HG03460 (cell line): ENCODE data around the gene ABAT.

Source experiments
- ATAC-seq: cut with Tn5 transposase; IDR thresholded peaks from one replicate; pipeline ENCODE4 v1.9.1; 2021; ENCODE audit not compliant: unreplicated experiment

Gene ABAT

GRCh38 chr16:8714807-8715206, 40.4 kb downstream of the ABAT start:
- ATAC-seq, result no peak

- ATAC-seq, result no peak
These were observed 41.6 kb downstream of the ABAT start for GRCh38 chr16:8716052-8716451.

- ATAC-seq, result no peak
These were observed 42.2 kb downstream of the ABAT start for GRCh38 chr16:8716592-8716991.

- ATAC-seq, result no peak
These were observed 43.1 kb downstream of the ABAT start for GRCh38 chr16:8717469-8717868.

GRCh38 chr16:8717892-8718415, 43.5 kb downstream of the ABAT start:
- no peak for ATAC-seq

GRCh38 chr16:8718851-8719680, 44.6 kb downstream of the ABAT start:
- no peak for ATAC-seq

GRCh38 chr16:8720080-8720966, 45.9 kb downstream of the ABAT start:
- no peak for ATAC-seq

GRCh38 chr16:8720967-8721308, 46.5 kb downstream of the ABAT start:
- ATAC-seq, result no peak

- ATAC-seq, result no peak
These were observed 47.1 kb downstream of the ABAT start for GRCh38 chr16:8721336-8722024.

- ATAC-seq, result no peak
These were observed 47.6 kb downstream of the ABAT start for GRCh38 chr16:8722025-8722348.

GRCh38 chr16:8725513-8726178, 51.2 kb downstream of the ABAT start:
- ATAC-seq, result no peak

GRCh38 chr16:8727131-8727806, 52.9 kb downstream of the ABAT start:
- no peak for ATAC-seq

GRCh38 chr16:8727857-8728618, 53.6 kb downstream of the ABAT start:
- no peak for ATAC-seq

- no peak for ATAC-seq
These were observed 55.4 kb downstream of the ABAT start for GRCh38 chr16:8729779-8730334.

GRCh38 chr16:8730335-8730915, 56.0 kb downstream of the ABAT start:
- no peak for ATAC-seq

- ATAC-seq, result no peak
These were observed 59.6 kb downstream of the ABAT start for GRCh38 chr16:8733849-8734540.

GRCh38 chr16:8735574-8735973, 61.2 kb downstream of the ABAT start:
- ATAC-seq, result no peak

- no peak for ATAC-seq
These were observed 61.8 kb downstream of the ABAT start for GRCh38 chr16:8736123-8736668.
